DOHH2 (cell line): ENCODE data around the gene MCIDAS.

Experiments
- EZH2phosphoT487 ChIP-seq: fragments of 200-600 bp; sonication (generic); IDR thresholded peaks from 2 replicates; pipeline ENCODE4 v1.6.1; 2017; ENCODE audit warnings: borderline replicate concordance, mild to moderate bottlenecking, antibody characterized with exemption, low read length, moderate library complexity, mixed read lengths
- TF ChIP-seq, protein P1 (sequence below): fragments of 200-600 bp; sonication (generic); IDR thresholded peaks from one replicate; pipeline ENCODE4 v1.5.1; 2014; ENCODE audit warnings: antibody characterized with exemption, mild to moderate bottlenecking, low read depth, low read length; ENCODE audit not compliant: poor library complexity, severe bottlenecking

DNA sequence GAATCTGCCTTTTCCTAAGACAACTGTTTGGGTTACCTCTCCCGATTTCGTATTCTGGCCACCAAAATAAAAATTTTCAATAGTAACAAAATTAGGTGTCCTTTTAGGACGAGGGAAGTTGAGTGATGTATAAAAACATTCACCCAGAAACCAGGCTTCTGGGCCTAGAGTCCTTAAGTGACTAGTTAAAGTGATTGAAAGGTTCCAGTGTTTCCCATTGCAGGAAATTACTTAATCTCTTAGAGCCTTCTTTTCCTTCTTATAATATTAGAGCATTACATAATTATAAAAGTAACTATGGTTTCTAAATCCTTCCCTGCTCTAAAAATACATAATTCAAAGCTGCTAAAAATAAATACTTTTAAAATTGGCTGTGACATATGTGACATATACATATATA lies 7.3 kb downstream of the MCIDAS start:
- TF ChIP-seq, protein P1, sequence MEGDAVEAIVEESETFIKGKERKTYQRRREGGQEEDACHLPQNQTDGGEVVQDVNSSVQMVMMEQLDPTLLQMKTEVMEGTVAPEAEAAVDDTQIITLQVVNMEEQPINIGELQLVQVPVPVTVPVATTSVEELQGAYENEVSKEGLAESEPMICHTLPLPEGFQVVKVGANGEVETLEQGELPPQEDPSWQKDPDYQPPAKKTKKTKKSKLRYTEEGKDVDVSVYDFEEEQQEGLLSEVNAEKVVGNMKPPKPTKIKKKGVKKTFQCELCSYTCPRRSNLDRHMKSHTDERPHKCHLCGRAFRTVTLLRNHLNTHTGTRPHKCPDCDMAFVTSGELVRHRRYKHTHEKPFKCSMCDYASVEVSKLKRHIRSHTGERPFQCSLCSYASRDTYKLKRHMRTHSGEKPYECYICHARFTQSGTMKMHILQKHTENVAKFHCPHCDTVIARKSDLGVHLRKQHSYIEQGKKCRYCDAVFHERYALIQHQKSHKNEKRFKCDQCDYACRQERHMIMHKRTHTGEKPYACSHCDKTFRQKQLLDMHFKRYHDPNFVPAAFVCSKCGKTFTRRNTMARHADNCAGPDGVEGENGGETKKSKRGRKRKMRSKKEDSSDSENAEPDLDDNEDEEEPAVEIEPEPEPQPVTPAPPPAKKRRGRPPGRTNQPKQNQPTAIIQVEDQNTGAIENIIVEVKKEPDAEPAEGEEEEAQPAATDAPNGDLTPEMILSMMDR = no peak
- no peak for TF ChIP-seq EZH2phosphoT487
